Activated CD8-positive, alpha-beta memory T cell treated with anti-CD3 and anti-CD28 coated beads for 4 hours (primary cell): ENCODE results near the gene SPAG6.
"Not testable (repeated sequence)": the region's sequence is repeated elsewhere in the genome, so short reads cannot be mapped to it uniquely, and the experiment has no call there.

Experiments used
- DNase-seq, 2 donors: peaks; one replicate each; pipeline ENCODE4 v3.0.0-alpha.2; 2020; ENCODE audit warnings: low read depth in 2 of 2

The SPAG6 gene

DNA sequence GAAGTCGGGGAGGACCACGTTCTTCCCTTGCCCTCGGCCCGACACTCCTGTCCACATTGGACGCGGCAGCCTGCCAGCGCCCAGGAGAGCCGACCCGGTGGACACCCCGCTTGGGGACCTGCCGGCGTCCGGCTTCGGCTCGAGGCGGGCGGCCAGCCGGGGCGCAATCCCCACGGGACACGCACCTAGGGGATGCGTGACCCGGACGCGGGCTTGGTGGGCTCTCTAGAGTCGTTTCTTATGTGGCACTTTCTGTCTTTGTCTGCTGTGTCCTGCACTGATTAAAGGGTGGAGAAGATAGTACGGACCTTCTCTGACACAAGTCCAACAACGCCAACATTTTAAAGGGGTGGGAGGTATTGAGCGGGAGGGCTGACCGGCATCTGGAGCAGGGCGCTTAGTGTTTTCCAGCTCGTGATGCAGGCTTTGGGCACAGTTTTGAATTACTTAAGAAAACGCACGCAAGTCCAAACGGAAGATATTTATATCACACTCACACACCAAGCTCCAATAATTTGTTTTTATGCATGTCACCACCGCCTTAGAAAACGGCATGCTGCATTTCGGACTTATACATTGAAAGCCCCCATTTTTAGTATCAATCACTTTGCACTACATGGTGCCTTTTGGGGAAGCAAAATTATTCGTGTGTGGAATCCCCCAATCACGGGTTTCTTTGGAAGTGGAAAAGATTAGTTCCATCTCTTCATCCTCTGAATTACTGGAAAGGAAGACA lies 3.9 kb upstream of the SPAG6 start:
- no peak for DNase-seq

DNA sequence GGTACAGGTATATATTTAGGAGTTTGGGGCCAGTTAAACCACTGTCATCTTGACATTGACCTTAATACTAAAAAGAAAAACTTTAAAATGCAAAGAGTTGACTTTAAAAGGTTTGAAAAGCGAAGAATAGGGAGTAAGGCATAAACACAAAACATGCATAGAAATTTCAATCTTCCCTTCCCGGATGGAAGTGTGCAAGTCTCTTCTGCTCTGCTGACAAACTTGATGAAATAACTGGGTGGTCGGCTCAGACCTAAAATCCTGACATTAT lies 3.4 kb upstream of the SPAG6 start:
- no peak for DNase-seq

DNA sequence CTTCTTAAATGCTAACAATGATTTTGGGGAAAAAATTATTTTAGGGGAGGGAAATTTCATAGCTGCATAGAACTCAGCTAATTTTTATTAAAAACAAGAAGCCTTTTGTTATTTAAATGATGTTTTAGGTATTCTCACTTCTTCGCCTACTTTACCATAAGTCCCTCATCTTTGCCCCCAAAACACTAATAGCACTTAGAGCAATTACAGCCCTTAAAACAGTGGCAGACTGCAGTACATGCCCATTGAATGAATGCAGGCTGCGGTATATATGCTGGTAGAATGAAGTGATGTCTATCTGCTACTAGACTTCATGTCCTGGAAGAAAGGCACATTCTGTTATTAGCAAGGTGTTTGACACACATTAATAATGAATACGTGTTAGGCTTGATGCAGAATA lies 2.9 kb upstream of the SPAG6 start:
- no peak for DNase-seq

DNA sequence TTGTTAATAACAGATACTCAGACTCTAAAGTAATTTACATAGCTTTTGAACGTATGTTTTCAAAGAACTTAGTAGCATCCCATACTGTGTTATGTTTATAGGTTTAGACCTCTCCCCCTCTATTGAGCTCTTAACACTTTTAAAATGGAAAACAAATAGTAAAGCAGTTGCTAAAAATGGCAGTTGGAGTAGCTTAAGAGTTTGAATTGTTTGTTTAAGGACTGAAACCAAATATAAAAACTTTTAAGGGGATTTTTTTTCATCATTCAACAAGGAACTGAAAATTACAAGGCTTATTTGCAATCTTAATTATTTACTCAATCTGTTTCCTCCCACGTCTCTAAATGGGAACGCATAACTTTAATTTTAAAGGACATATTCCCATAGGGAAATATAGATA lies 1.6 kb upstream of the SPAG6 start:
- no peak for DNase-seq

DNA sequence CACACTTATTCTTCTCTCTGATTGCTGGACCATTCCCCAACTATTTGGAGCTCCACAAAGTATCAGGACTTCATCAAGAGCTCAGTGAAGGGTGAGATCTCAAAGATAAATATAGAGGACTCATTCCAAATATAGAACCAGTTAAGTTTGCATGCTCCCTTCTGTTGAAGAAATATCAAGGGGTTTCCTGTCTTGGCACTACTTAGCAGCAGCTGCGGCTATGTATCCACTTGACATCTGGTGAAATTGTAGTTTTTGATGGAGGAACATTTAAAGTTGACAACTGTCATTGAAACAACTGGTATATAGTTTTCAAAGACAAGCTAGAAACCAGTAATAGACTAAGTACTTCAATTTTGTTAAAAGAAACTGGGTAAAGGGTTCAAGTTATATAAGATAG lies 1.0 kb upstream of the SPAG6 start:
- DNase-seq: no peak

DNA sequence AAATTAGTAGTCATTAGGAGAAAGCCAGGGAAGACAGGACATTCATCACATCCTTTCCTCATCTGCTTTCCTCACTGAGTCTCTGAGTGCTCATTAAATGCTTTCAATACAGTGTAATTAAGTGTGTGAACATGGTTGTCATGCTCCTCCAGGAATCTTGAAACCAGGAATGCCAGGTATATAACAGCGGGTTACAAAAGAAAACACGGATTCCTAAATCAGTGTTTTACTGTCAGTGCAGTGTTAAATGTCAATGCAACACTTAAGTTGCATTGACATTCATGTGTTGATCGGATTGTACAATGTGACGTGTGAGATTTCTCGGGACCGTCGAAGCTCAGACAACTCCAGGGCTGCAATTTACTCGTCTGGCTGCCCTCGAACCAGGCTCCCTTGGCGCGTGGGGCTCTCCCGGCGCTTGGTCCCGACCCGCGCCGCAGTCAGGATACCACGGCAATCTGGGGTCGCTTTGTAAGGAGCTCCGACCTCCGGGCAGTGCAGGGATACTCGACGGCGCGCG lies 455 bp upstream of the SPAG6 start:
- DNase-seq: no peak

DNA sequence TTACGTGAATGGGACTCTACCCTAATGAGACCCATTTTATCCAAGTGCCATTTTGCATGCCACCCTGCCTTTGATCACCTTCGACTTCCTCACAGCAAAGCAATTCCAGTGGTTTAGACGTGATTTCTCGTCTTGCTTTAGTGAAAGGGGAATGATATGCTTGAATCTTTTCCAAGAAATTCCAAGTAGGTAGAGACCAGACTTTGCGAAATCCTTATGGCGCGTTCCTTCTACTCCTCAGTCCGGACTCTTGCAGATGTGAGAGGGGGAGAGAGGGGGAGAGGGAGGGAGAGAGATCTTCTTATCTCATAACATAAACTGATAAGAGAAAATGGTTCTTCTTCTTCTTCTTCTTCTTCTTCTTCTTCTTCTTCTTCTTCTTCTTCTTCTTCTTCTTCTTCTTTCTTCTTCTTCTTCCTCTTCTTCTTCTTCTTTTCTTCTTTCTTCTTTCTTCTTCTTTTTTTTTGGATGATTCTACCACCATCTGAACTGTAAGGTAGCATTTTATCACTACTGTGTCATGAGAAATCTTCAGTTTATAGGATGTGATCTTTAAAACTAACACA lies 883 bp downstream of the SPAG6 start:
- DNase-seq: no peak

DNA sequence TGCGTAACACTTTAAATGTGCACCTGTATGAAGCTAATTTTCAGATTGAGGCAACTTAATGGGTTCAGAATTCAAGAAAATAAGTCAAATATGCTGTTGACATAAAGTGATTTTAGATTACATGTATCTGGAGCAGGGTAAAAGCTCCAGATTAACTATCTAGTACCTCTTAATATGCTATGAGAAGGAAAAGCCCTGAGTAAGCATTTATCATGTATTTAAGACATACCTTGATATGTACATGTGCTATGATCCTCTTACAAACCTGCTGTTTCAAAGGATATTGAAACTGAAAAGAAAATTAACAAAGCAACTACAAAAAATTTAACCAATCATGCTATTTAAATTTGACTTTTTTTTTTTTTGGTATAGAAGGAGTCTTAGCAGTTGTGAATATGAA lies 4.5 kb downstream of the SPAG6 start:
- DNase-seq: no peak

DNA sequence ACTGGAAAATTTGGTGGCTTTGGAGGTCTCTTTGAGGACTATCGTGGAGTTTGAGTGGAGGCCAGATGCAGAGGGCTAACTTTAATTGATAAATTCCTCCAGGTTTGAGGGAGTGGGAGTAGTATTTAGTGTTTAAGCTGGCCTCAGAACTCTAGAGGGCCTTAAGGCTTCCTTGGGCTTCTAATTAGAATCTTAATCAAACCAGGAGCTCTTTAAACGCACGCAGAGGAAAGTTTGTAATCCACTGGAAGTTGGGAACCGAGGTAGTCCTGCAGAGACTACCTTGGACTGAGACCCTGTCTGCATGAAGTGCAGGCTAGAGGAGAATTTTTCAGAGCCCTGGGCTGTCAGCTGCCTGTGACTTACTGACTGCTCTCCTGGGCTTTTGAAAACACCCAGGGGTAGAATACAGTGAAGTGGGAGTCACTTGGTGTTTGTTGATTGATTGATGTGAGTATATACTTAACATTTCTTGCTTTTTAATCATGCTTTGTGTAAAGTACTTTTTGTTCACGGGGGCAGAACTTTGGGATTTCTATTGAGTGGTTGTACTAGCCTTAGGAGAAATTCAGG lies 5.9 kb downstream of the SPAG6 start:
- DNase-seq: no peak

DNA sequence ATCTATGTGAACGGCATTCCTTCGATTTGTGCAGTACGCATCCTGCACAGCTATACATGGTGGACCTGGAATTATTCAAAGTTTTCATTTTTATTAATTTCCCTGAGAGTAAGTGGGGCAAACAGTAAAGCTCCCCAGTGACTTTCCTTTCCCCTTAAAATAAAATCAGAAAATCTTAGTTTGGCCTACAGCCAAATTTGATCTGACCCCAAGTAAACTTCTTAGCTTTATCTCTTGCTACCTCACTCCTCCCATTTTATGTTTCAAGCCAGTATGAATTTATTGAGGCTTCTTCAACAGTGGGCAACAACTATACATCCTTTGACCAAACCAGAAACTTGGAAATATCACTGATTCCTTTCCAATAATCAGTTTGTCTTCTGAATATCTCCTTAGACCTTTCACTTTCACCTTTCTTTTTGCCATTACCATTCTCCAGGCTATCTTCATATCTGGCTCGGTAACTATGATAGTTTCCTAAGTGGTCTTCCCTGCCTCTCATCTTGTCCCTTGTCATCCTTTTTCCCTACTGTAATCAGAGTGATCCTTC lies 11.1 kb downstream of the SPAG6 start:
- no peak for DNase-seq

DNA sequence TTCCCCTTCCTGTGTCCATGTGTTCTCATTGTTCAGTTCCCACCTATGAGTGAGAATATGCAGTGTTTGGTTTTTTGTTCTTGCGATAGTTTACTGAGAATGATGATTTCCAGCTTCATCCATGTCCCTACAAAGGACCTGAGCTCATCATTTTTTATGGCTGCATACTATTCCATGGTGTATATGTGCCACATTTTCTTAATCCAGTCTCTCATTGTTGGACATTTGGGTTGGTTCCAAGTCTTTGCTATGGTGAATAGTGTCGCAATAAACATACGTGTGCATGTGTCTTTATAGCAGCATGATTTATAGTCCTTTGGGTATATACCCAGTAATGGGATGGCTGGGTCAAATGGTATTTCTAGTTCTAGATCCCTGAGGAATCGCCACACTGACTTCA lies 12.5 kb downstream of the SPAG6 start:
- DNase-seq: not testable (repeated sequence)

DNA sequence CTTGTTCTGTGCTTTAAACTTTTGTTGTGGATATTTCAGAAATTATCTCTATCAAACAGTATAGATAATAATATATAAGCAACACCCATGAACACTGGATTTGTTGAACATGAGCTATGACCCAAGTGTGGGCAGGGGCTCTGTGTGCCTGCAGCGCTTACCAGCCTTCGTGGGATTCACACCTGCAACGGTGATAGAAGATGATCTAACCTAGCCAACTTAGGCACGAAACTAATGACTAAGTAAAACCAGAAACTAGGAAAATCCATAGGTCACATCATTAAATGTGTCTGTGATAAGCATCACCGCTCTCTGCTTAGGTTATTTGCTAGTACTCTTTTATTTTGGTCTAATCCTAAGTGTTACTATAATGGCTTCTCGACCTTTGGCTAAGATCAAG lies 18.0 kb downstream of the SPAG6 start:
- DNase-seq: no peak

DNA sequence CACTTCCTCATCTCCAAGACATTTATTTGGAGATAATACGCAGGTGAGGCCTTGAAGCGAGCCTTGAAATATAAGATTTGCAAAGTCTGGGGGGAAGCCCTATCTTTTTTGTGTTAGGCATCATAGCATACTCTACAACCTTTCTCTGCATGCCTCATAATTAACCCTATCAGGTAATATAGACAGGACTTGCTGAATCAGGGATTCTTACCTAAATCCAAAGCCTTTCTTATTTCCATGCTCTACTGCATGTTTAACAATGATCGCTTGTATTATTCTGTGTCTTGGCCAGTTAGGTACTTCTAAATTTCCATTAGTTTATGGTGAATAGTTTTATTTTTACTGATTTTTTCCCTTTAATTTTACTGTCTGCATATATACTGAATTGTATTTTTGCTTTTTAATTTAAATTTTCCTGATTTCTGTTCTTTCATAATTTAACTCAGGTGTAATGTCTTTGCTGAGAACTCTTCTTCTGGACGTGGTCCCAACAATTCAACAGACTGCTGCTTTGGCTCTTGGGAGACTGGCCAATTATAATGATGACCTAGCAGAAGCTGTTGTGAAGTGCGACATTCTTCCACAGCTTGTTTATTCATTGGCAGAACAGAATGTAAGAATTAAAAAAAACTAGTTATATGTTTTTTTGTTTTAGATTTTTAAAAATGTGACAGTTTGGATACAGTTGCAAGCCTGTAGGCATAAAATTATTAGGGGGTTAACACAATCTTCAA lies 19.3 kb downstream of the SPAG6 start:
- DNase-seq: no peak

DNA sequence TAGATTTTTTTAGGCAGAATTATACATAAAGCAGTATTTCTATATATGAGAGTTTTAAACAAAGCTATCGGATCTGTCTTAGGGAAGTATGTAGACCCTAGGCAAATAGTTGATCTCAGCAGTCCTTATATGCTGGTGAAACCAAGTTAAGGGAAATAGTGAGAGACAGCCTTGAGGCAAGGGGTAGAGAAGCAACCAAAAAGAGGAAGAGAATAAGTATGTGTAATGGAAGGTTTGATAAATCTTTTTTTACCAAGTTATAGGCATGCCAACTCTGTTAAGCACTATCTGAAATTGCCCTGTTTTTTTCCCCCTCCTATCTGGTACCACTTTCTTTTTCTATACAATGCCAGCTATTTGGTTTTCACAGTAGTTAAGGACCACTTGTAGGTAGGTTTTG lies 19.9 kb downstream of the SPAG6 start:
- DNase-seq: no peak

DNA sequence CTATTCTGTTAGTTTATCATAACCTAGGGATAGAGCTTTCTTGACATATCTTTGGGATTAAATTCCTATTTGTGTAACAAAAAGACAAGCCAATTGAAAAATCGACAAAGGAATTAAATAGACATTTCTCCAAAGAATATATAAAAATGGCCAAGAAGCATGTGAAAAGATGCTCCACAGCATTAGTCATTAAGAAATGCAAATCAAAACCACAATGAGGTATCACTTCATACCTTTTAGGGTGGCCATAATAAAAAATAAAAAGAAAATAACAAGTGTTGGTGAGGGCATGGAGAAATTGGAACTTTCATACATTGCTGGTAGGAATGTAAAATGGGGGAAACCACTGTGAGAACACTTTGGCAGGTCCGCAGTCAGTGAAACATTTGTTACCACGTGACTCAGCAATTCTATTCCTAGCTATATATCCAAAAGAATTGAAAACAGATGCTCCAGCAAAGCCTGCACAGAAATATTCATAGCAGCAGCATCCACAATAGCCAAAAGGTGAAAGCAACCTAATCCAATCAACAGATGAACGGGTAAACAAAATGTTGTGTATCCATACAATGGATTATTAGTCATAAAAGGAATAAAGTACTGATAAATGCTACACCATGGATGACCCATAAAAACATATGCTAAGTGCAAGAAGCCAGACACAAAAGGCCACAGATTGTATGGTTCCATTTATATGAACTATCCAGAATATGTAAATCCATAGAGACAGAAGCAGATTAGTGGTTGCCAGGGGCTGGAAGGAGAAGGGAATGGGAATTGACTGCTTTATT lies 20.5 kb downstream of the SPAG6 start:
- no peak for DNase-seq

DNA sequence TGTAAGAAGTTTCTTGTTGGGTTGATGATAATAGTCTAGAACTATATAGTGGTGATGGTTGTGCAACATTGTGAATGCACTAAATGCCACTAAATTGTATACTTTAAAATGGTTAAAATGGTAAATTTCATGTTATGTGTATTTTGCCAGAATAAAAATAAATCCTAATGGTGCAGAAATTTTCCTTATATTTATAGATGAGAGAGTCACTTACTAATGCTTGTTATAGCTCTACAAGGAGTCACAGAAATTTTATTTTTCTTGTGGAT lies 21.1 kb downstream of the SPAG6 start:
- no peak for DNase-seq

DNA sequence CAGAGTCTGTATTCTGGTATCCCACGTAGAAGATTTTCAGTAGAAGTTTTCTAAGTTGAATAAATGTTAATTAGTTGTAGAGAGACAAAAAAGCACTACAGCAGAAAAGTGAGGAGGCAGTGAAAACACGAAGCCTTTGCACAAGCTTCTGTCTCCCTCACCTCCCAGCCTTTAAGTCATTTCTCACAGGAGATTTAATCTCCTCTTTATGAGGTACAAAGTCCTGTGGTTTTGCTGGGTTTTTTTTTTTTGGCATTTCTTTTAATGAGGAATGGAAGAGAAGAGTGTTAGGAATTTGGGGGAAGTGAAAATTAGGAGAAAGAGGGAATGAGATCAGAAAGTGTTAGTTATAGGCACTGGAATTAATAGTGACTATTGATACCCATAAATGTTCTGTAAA lies 21.5 kb downstream of the SPAG6 start:
- no peak for DNase-seq

DNA sequence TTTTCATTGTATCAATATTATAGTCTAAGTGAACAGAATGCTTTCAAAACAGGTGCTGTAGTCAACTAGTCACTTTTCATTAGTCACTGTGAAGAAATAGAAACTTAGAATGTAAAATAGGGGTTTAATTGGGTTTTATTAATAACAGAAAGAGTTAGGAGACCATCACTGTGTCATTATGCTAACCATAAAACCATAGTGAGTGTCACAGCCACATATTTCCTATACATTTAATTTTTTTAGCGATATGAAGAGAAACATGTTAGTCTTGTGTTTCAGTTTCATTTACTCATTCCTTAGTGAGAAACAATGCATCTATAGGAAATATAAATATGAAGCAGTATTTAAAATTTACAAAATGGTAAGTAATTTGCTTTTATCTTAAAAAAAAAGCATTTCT lies 22.2 kb downstream of the SPAG6 start:
- DNase-seq: no peak

DNA sequence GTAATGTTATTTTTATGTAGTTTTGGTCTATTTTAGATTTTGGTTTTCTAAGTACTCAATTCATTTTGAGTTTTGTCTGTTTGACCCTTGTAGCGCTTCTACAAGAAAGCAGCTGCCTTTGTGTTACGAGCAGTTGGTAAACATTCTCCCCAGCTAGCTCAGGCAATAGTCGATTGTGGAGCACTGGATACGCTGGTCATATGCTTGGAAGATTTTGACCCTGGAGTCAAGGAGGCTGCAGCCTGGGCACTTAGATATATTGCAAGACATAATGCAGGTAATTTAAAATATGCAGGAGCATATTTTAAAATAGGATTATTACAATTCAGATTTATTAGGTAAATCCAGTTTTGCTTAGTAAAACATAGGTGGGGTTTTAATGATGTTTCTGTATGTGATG lies 23.1 kb downstream of the SPAG6 start:
- DNase-seq: no peak

DNA sequence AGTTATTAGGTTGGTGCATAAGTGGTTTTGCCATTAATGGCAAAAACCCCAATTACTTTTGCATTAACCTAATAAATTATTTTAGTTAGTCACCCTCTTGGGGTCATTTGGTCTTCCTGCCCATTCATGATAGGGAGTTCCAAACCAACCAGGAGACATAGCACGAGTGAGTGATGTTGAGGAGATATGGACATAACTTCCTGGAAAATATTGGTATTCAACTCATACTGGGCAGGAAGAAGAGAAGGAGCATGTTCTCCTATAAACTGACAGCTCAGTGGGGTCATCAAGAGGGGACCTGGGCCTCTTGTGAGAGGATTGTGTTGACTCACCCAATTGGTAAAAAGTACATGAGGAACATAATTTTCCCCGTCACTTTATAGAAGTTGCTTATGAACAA lies 23.7 kb downstream of the SPAG6 start:
- no peak for DNase-seq

DNA sequence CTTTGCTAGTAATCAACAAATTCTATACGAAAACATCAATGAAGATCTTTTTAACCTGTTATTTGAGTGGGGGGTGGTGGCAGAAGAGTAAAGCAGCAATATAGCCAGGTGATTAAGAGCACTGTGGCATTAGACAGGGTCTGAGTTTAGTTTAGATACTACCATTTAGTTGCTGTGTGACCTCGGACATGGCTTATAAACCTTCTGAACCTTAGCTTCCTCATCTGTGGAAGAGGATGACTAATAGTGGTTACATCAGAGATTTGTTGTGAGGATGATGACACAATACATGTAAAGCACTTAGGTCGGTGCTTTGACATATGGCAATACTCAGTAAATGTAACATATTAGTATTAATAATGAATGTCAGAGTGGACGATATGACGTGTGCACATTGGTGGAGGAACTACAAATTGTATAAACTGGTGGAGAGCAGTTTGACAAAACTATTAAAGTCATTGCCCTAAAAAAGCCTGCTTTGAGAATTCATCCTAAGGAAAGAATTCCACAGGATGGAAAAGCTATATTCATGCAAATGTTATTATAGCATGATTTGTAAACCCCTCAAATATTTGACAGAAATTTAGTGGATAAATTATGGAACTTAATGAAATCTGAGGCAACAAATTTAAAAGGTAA lies 24.3 kb downstream of the SPAG6 start:
- DNase-seq: no peak

DNA sequence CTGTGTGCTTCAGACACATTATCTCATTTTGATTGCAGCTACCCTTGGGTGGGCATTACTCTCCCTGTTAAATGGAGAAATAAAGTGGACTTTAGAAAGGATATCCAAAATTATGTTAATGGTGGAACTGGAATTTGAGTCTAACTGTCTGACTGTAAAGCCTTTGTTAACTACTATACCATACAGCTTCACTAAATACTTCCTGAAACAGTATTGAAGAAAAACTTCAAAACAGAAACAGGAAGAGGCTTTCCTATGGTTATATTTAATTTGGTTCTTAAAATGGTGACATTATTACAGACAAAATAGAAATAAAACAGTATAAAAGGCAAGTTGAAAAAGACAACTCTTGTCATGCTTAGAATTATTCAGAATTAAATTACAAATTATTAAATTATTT lies 25.0 kb downstream of the SPAG6 start:
- no peak for DNase-seq
